GM12875 (cell line): Measurements from ENCODE around the gene OR8D2.

ENCODE experiments used
- H3K4me3 ChIP-seq: one replicate; pipeline ENCODE4 v1.5.1; 2011; ENCODE audit warnings: low read depth, low read length, control low read depth
- CTCF ChIP-seq: IDR thresholded peaks from 2 replicates; pipeline ENCODE4 v1.5.1; 2011; ENCODE audit warnings: low read depth, mild to moderate bottlenecking, control low read depth, inconsistent platforms, low read length, moderate library complexity, borderline replicate concordance; ENCODE audit not compliant: insufficient read depth

The OR8D2 gene

DNA sequence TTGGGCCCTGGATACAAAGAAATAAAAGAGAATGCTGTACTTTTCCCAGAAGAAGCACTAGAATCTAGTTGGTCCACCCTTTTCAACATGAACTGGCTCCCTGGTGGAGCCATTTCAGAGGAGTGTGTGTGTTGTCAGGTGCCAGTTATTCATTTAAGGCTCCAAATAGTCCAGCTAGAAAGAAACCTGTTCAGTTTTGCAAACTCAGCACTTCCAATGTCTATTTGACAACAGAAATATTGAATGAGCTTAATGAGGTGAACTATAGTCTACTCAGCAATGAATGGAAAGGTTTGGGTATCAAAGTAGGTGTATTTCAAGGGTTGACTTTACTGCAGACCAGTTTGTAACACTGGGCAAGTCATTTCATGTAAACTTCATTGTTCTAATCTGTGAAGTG lies 8.3 kb downstream of the OR8D2 start:
- no peak overlapping the region for H3K4me3 ChIP-seq

DNA sequence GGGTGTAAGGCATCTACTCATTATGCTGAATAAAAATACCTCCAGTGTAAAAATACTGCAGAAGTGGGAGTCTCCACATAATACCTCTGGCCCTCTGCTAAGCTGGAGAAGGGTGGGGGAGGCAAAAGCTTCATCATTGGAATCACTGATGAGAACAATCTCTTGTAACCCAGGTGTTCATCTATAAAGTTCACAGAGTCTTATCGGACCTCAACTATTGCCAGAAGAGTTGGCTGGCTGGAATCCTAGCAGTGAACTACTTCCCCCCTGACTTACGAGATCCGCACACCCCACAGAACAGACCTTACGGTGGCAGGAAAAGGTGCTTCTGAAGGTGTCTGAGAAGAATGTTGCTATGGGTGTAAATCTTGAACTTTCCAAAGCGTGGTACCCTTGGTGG lies 8.7 kb downstream of the OR8D2 start:
- H3K4me3 ChIP-seq: no peak overlapping the region
- TF ChIP-seq CTCF: no peak

More for the DNA sequence above, 8.3 kb downstream of the OR8D2 start:
- TF ChIP-seq CTCF: no peak

GRCh38 chr11:124310721-124311120 lies 9.3 kb downstream of the OR8D2 start:
- H3K4me3 ChIP-seq: no peak overlapping the region
- TF ChIP-seq CTCF: no peak

- H3K4me3 ChIP-seq: no peak overlapping the region
- TF ChIP-seq CTCF: no peak
Observed at GRCh38 chr11:124307093-124307492, 12.9 kb downstream of the OR8D2 start.

DNA sequence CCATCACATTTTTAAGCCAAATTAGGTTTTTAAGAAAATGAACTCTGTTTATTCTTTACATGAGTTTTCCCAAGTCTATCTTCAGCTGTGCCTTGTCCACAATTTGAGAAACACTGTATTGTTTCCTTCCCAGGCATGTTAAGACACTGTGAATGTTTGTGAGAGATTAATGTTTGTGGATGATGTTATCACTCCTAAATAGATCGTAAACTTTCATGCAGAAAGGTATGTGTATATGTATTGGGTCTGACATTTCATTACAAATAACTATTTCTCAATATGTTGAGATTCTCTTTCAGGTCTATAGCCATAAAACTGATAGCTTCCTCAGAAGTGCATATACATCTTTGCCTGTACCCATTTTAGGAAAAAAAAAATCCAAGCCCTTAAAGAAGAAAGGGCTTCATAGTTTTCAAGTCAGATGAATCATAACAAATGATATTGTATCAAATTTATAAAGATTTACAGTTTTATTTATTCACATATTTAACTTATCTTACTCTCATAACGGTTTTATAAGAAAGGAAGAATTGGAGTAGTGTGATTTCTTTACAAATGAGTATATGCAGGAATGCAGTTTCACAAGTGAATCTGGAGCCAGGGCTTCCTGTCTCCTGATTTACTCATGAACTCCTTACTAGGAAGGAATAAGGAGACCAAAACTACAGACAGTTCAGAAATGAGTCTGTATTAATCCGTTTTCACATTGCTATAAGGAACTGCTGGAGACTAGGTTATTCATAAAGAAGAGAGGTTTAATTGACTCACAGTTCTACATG lies 17.5 kb downstream of the OR8D2 start:
- TF ChIP-seq CTCF: no peak
- no peak overlapping the region for H3K4me3 ChIP-seq

- TF ChIP-seq CTCF: no peak
Observed at GRCh38 chr11:124301548-124301947, 18.4 kb downstream of the OR8D2 start.

DNA sequence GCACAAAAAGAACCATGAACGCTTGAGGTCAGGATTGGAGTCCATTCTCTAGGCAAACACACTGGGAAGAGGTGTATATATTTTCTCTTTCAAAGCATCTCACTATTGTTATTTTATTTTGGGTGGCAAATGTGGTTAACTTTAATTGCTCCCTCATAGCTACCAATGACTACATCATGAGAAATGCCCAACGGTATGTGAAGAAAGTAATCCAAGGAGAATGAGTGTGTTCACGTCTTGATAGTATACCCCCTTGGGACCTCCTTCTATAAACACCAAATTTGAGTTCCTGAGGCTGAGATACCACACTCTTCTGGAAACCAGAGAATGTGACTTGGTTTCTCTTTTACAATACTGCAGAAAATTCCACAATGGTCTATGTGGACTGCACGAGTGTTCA lies 22.1 kb downstream of the OR8D2 start:
- H3K4me3 ChIP-seq: no peak overlapping the region
- TF ChIP-seq CTCF: no peak

More at GRCh38 chr11:124301548-124301947, 18.4 kb downstream of the OR8D2 start:
- no peak overlapping the region for H3K4me3 ChIP-seq
